Upper lobe of left lung (tissue), 6 donors: Measurements from ENCODE around the gene FAM107A. TPM values are rescaled to one million over a fixed set of nuclear protein-coding genes. Genes with fewer than 3 reads are reported as not detected.
A peak's percentile ranks its signal among the peaks of the same experiment; 100 is the strongest.

Experiments used
- ATAC-seq, 2 donors: fragments of 200-7000 bp; cut with Tn5 transposase; one replicate each; pipeline ENCODE4 v1.9.1; 2022; ENCODE audit warnings: mild to moderate bottlenecking in 2 of 2, moderate library complexity in 2 of 2; ENCODE audit not compliant: low FRiP score in 2 of 2
- DNase-seq, 2 donors: peaks; one replicate each; pipeline ENCODE4 v3.0.0-alpha.2; 2019 to 2020
- H3K27ac ChIP-seq, 4 donors: fragments of 200-600 bp; sonication (generic); one replicate each; pipeline ENCODE4 v1.5.1; 2016 to 2019
- H3K27me3 ChIP-seq, 4 donors: fragments of 200-600 bp; sonication (generic); one replicate each; pipeline ENCODE4 v1.5.1; 2017 to 2019
- H3K36me3 ChIP-seq, 4 donors: fragments of 200-600 bp; sonication (generic); one replicate each; pipeline ENCODE4 v1.5.1; 2016 to 2019
- H3K4me1 ChIP-seq, 4 donors: fragments of 200-600 bp; sonication (generic); one replicate each; pipeline ENCODE4 v1.5.1; 2018 to 2019
- H3K4me3 ChIP-seq, 4 donors: fragments of 200-600 bp; sonication (generic); one replicate each; pipeline ENCODE4 v1.5.1; 2017 to 2019; ENCODE audit warnings: mild to moderate bottlenecking in 2 of 4, moderate library complexity in 1 of 4
- H3K9me3 ChIP-seq, 4 donors: fragments of 200-600 bp; sonication (generic); one replicate each; pipeline ENCODE4 v1.5.1; 2018 to 2019
- EP300 ChIP-seq, 4 donors: sonication (generic); formaldehyde crosslinking; IDR thresholded peaks; one replicate each; pipeline ENCODE4 v1.5.1; 2017; ENCODE audit warnings: antibody characterized with exemption in 4 of 4, control low read depth in 2 of 4
- POLR2A ChIP-seq, 4 donors: fragments of 450-650 bp; IDR thresholded peaks; one replicate each; pipeline ENCODE4 v1.5.1; 2016 to 2017; ENCODE audit warnings: antibody characterized with exemption in 4 of 4, mild to moderate bottlenecking in 2 of 4
- POLR2AphosphoS5 ChIP-seq, 2 donors: sonication (generic); formaldehyde crosslinking; IDR thresholded peaks; one replicate each; pipeline ENCODE4 v1.5.1; 2017; ENCODE audit warnings: antibody characterized with exemption in 2 of 2
- WGBS, 2 donors: methylation state at CpG; one replicate each; pipeline ENCODE4 v1.1.5; 2017 to 2018; 5-methylcytosine and 5-hydroxymethylcytosine counted together
- total RNA-seq, 6 donors: library from RNA; depleted of rRNA in 4 of 6; stranded (reverse); fragments of >200 nt in 4 of 6; gene quantifications; one replicate each; pipeline versions ENCODE4 v1.1.0 to v1.2.1, GENCODE V29; 2016 to 2021
- TF ChIP-seq, protein P1 (sequence below), 6 experiments: fragments of 450-650 bp in 4 of 6; fragments of 200-600 bp in 2 of 6; sonication (generic) in 2 of 6; IDR thresholded peaks; one replicate each; pipeline ENCODE4 v1.5.1; 2016 to 2019; ENCODE audit warnings: antibody characterized with exemption in 6 of 6
- donor health status: DM: no; HTN: no; CAD: no; lungs with moderate emphysema.
- donor health status: DM: no; HTN: yes; CAD: no; lungs with severe emphysema.

The FAM107A gene
- total RNA-seq, 6 donors from 2014 or later: 19.9 to 200 (median 81.1) TPM

DNA sequence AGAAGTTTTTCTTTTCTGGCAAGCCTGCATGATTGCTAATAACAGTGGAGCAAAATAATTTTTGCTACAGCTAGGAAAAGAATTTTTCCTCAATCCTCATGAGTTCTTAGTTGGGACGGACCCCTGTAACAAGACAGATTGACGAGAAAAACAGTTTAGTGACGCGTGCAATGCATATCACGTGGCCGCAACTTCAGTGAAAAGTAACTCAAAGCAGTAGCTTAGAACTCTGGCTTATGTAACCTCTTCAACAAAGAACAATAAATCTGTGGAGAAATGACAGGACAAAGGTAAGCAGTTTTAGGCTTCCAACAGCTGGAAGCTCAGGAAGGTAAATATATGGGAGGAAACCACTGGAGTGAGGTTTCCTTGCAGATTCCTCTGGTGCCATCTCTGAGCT is 19.7 kb downstream of the FAM107A start:
- Histone ChIP-seq H3K27me3 (no peaks in the 10 kb centered on the region), H3K4me3 (no peak overlapping the region), H3K4me1 (no peaks in the 10 kb centered on the region), H3K9me3 (no peaks in the 10 kb centered on the region), H3K36me3 (peaks cover 0 to under 1% (median 0%) of the 10 kb centered on the region in 4 donors), H3K27ac (no peak overlapping the region)
- no peak for DNase-seq
- 90 to 91% methylated on average over 6 of the region's 6 CpGs for WGBS, 2 donors
- TF ChIP-seq, protein P1, sequence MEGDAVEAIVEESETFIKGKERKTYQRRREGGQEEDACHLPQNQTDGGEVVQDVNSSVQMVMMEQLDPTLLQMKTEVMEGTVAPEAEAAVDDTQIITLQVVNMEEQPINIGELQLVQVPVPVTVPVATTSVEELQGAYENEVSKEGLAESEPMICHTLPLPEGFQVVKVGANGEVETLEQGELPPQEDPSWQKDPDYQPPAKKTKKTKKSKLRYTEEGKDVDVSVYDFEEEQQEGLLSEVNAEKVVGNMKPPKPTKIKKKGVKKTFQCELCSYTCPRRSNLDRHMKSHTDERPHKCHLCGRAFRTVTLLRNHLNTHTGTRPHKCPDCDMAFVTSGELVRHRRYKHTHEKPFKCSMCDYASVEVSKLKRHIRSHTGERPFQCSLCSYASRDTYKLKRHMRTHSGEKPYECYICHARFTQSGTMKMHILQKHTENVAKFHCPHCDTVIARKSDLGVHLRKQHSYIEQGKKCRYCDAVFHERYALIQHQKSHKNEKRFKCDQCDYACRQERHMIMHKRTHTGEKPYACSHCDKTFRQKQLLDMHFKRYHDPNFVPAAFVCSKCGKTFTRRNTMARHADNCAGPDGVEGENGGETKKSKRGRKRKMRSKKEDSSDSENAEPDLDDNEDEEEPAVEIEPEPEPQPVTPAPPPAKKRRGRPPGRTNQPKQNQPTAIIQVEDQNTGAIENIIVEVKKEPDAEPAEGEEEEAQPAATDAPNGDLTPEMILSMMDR (IDR thresholded peaks at IDR 0.05): no peak
- TF ChIP-seq POLR2AphosphoS5 (IDR thresholded peaks at IDR 0.05): no peak
- TF ChIP-seq POLR2A (IDR thresholded peaks at IDR 0.05): no peak
- no peak for TF ChIP-seq EP300 (IDR thresholded peaks at IDR 0.05)
- ATAC-seq: no peak

DNA sequence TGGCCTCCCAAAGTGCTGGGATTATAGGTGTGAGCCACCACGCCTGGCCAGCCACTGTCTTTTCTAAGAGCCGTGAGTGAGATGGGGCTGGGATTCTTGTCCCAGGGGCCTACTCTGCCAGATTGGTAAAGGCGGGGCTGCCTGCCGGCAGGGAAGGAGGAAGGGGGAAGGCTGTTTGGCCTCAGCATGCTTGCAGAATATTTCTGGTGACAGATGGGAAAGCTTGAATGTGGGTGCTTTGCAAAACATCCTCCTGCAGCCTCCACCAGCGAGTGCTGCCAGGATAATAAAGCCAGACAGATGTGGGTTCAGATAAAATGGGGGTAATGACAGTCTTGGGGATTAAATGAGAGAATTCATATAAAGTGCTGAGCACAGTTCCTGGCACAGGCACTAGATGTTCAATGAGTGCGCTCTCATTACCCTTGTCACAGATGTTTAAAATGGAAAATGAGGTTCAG is 20.4 kb downstream of the FAM107A start:
- DNase-seq (peak in 1 of 2 donors; percentile 10), ATAC-seq (no peak)
- Histone ChIP-seq H3K4me3 (no peak overlapping the region), H3K9me3 (no peaks in the 10 kb centered on the region), H3K27ac (no peak overlapping the region), H3K4me1 (no peaks in the 10 kb centered on the region), H3K36me3 (no peaks in the 10 kb centered on the region), H3K27me3 (no peaks in the 10 kb centered on the region)
- 72 to 77% methylated on average over 6 of the region's 6 CpGs for WGBS, 2 donors
- TF ChIP-seq POLR2A (IDR thresholded peaks at IDR 0.05) (no peak), POLR2AphosphoS5 (IDR thresholded peaks at IDR 0.05) (no peak), EP300 (IDR thresholded peaks at IDR 0.05) (no peak)
- TF ChIP-seq, protein P1 (IDR thresholded peaks at IDR 0.05): no peak

- no peak for TF ChIP-seq POLR2A (IDR thresholded peaks at IDR 0.05)
- no peak for TF ChIP-seq EP300 (IDR thresholded peaks at IDR 0.05)
- no peak for TF ChIP-seq POLR2AphosphoS5 (IDR thresholded peaks at IDR 0.05)
- TF ChIP-seq, protein P1 (IDR thresholded peaks at IDR 0.05): no peak
- ATAC-seq (no peak), DNase-seq (peak in 1 of 2 donors; percentile 3)
- Histone ChIP-seq H3K4me1 (no peaks in the 10 kb centered on the region), H3K27me3 (no peaks in the 10 kb centered on the region), H3K36me3 (no peaks in the 10 kb centered on the region), H3K4me3 (no peak overlapping the region), H3K9me3 (no peaks in the 10 kb centered on the region), H3K27ac (no peak overlapping the region)
- WGBS, 2 donors: 88 to 89% methylated on average over 5 of the region's 5 CpGs
Observed at GRCh38 chr3:58556001-58556400, 21.2 kb downstream of the FAM107A start.

- Histone ChIP-seq H3K9me3 (no peaks in the 10 kb centered on the region), H3K27ac (no peak overlapping the region), H3K27me3 (no peaks in the 10 kb centered on the region), H3K4me1 (no peaks in the 10 kb centered on the region), H3K4me3 (no peak overlapping the region), H3K36me3 (no peaks in the 10 kb centered on the region)
- ATAC-seq (no peak), DNase-seq (no peak)
- 88 to 94% methylated on average over 2 of the region's 2 CpGs for WGBS, 2 donors
- no peak for TF ChIP-seq POLR2AphosphoS5 (IDR thresholded peaks at IDR 0.05)
- TF ChIP-seq POLR2A (IDR thresholded peaks at IDR 0.05): no peak
- TF ChIP-seq EP300 (IDR thresholded peaks at IDR 0.05): no peak
- TF ChIP-seq, protein P1 (IDR thresholded peaks at IDR 0.05): no peak
Observed at GRCh38 chr3:58555203-58555602, 22.0 kb downstream of the FAM107A start.

DNA sequence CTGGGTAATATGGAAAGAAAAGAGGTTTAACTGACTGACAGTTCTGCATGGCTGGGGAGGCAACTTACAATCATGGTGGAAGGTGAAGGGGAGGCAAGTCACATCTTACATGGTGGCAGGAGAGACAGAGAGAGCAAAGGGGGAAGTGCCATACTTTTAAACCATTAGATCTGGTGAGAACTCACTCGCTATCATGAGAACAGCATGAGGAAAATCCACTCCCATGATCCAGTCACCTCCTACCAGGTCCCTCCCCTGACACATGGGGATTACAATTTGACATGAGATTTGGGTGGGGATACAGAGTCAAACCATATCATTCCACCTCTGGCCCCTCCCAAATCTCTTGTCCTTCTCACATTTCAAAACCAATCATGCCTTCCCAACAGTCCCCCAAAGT is 24.2 kb downstream of the FAM107A start:
- Histone ChIP-seq H3K9me3 (no peaks in the 10 kb centered on the region), H3K27ac (no peak overlapping the region), H3K36me3 (no peaks in the 10 kb centered on the region), H3K4me1 (no peaks in the 10 kb centered on the region), H3K4me3 (no peak overlapping the region), H3K27me3 (no peaks in the 10 kb centered on the region)
- 79 to 83% methylated on average over 1 of the region's 1 CpG for WGBS, 2 donors
- ATAC-seq (no peak), DNase-seq (no peak)
- TF ChIP-seq, protein P1 (IDR thresholded peaks at IDR 0.05): no peak
- TF ChIP-seq EP300 (IDR thresholded peaks at IDR 0.05) (no peak), POLR2A (IDR thresholded peaks at IDR 0.05) (no peak), POLR2AphosphoS5 (IDR thresholded peaks at IDR 0.05) (no peak)
